Measurements from ENCODE around the gene HID1.

- TF ChIP-seq REST (IDR thresholded peaks at IDR 0.05; ENCODE audit: borderline replicate concordance), result no peak
- no peak for TF ChIP-seq EP300 (conservative IDR thresholded peaks at IDR 0.05; ENCODE audit: poor library complexity, severe bottlenecking)
- no peak for TF ChIP-seq CTCF (IDR thresholded peaks at IDR 0.05; ENCODE audit: poor library complexity, severe bottlenecking)
- TF ChIP-seq SMC3 (conservative IDR thresholded peaks at IDR 0.05; ENCODE audit: poor library complexity), result no peak
These were observed 69.5 kb downstream of the HID1 start for GRCh38 chr17:74903034-74903433.

All from neural cell (in vitro differentiated cells).